ENCODE measurements around the gene ABLIM3. TPM values are rescaled to one million over a fixed set of nuclear protein-coding genes. Genes with fewer than 3 reads are reported as not detected.

ABLIM3 gene
- total and polyA plus RNA-seq, 2 of the 13 experiments (the other 11 are each of a cell fraction or from before 2014, with no cell fraction given): 0.53 to 6.3 TPM

DNA sequence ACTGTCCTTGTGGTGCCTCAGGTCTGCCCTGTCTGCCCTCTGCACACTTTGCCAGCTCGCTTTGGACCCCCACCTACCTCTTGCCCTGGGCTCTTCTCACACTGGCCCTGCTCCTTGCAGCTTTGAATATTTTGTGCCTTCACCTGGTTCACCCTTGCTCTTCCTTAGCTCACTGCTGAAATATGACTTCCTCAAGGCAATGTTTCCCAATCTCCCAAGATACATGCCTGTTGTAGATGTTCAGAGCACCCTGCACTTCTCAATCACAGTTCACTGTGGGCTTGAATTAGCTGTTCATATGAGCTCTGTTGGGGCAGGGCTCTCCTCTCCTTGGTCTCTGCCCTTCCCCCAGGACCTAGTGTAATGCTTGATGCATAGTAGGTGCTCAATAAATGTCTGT lies 138.4 kb downstream of the ABLIM3 start (continued):
- no peak for TF ChIP-seq SAFB2 (CRISPR knock-in tag; IDR thresholded peaks at IDR 0.05; ENCODE audit: borderline replicate concordance, low read depth)

DNA sequence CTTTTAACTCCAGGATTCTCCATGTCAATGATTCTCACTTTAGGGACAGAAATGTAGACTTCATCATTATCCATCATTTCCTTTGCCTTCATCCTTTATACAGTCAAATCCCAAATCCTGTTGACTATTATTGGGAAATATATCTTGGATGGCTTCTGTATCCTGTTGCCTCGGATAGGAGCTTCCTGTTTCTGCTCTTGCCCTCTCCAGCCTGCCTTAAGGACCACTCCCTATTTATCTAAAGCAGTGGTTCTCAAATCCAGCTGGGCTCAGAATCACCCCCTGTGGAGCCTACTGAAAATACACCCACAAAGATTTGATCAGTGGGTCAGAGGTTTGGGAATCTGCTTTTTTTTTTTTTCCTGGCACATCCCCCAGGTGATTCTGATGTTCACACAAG lies 138.8 kb downstream of the ABLIM3 start:
- Histone ChIP-seq H2AFZ (ENCODE audit: low read length) (no peak overlapping the region), H3K27ac (ENCODE audit: extremely low read length, insufficient read depth, low read length) (no peak overlapping the region), H3K9ac (ENCODE audit: insufficient read depth, low read depth, low read length) (no peak overlapping the region), H3K36me3 (replicated peaks in 1 of 2; ENCODE audit: control insufficient read depth in 1 of 2, insufficient read depth in 2 of 2, low read length in 2 of 2) (no peaks in the 10 kb centered on the region), H3K9me3 (ENCODE audit: low read length) (no peaks in the 10 kb centered on the region), H3K4me3 (replicated peaks in 1 of 3; ENCODE audit: insufficient read depth in 1 of 3, low read depth in 2 of 3, low read length in 3 of 3) (no peak overlapping the region), H3K27me3 (ENCODE audit: control insufficient read depth in 1 of 2, insufficient read depth in 2 of 2, low read length in 2 of 2) (no peaks in the 10 kb centered on the region), H3K79me2 (ENCODE audit: insufficient read depth, low read length) (no peaks in the 10 kb centered on the region), H4K20me1 (ENCODE audit: insufficient read depth, low read length) (no peaks in the 10 kb centered on the region), H3K4me2 (ENCODE audit: low read depth, low read length) (no peak overlapping the region), H3K4me1 (ENCODE audit: insufficient read depth, low read length) (no peaks in the 10 kb centered on the region)
- POLR2A ChIA-PET: no interaction called here
- CTCF ChIA-PET (ENCODE audit: low intra/inter-chr PET ratio, low total read pairs): no interaction called here
- TF ChIP-seq MTF1 (CRISPR knock-in tag; IDR thresholded peaks at IDR 0.05): no peak
- TF ChIP-seq MEF2D (CRISPR knock-in tag; IDR thresholded peaks at IDR 0.05): no peak
- TF ChIP-seq IKZF5 (CRISPR knock-in tag; IDR thresholded peaks at IDR 0.05): no peak
- TF ChIP-seq ZNF619 (CRISPR knock-in tag; IDR thresholded peaks at IDR 0.05): no peak
- no peak for TF ChIP-seq WIZ (CRISPR knock-in tag; IDR thresholded peaks at IDR 0.05)
- TF ChIP-seq ZNF468 (CRISPR knock-in tag; IDR thresholded peaks at IDR 0.05): no peak
- no peak for TF ChIP-seq ZNF350 (CRISPR knock-in tag; IDR thresholded peaks at IDR 0.05; ENCODE audit: borderline replicate concordance, low read depth)
- TF ChIP-seq SNAPC4 (CRISPR knock-in tag; IDR thresholded peaks at IDR 0.05): no peak
- TF ChIP-seq HOXA9 (CRISPR knock-in tag; IDR thresholded peaks at IDR 0.05; ENCODE audit: borderline replicate concordance): no peak
- no peak for TF ChIP-seq CHD2 (IDR thresholded peaks at IDR 0.05; ENCODE audit: low read depth, low read length)
- TF ChIP-seq ZNF331 (CRISPR knock-in tag; IDR thresholded peaks at IDR 0.05): no peak
- TF ChIP-seq ATM (IDR thresholded peaks at IDR 0.05; ENCODE audit: borderline replicate concordance): no peak
- TF ChIP-seq, protein P1, sequence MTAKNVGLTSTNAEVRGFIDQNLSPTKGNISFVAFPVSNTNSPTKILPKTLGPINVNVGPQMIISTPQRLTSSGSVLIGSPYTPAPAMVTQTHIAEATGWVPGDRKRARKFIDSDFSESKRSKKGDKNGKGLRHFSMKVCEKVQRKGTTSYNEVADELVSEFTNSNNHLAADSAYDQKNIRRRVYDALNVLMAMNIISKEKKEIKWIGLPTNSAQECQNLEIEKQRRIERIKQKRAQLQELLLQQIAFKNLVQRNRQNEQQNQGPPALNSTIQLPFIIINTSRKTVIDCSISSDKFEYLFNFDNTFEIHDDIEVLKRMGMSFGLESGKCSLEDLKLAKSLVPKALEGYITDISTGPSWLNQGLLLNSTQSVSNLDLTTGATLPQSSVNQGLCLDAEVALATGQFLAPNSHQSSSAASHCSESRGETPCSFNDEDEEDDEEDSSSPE (CRISPR knock-in tag; IDR thresholded peaks at IDR 0.05): no peak
- TF ChIP-seq SP5 (CRISPR knock-in tag; IDR thresholded peaks at IDR 0.05; ENCODE audit: borderline replicate concordance, low read depth): no peak
- TF ChIP-seq AGO2 (optimal IDR thresholded peaks at IDR 0.05; ENCODE audit: low read depth, low read length): no peak
- no peak for TF ChIP-seq ERF (CRISPR knock-in tag; IDR thresholded peaks at IDR 0.05)
- TF ChIP-seq ZNF577 (CRISPR knock-in tag; IDR thresholded peaks at IDR 0.05; ENCODE audit: borderline replicate concordance, low read depth): no peak
- intact Hi-C loops (cut with micrococcal nuclease; ENCODE audit: unreplicated experiment) (no loop called here), in situ Hi-C loops (cut with HindIII; ENCODE audit: extremely low pct_ligation_motif_present, low pct_unique_long_range_greater_than_20kb) (no loop called here)
- BruUV-seq (replicated peaks): no TSS peak
- 17% methylated on average over 1 of the region's 1 CpG for WGBS (ENCODE audit: low lambda C conversion rate)
- no peak for DNase-seq (ENCODE audit: low spot score)
- no peak for ATAC-seq
- no peak for FAIRE-seq
